ENCODE measurements around the gene ASPSCR1. TPM values are rescaled to one million over a fixed set of nuclear protein-coding genes. Genes with fewer than 3 reads are reported as not detected.

The ASPSCR1 gene
- total and polyA plus RNA-seq, 2 of the 8 experiments (the other 6 are each of a cell fraction or from before 2014, with no cell fraction given) = 33.3 to 43.7 TPM

- Histone ChIP-seq H3K4me2 (ENCODE audit: insufficient read depth in 1 of 2, low read depth in 2 of 2, low read length in 2 of 2) (peak overlapping the region in 1 of 2 experiments; percentile 66; a peak in 1 of 4 replicates), H4K8ac (ENCODE audit: extremely low read depth, insufficient read depth, low read length) (no peak overlapping the region; the same call in 1 of the 2 replicates), H3K18ac (ENCODE audit: extremely low read depth, low read length) (no peak overlapping the region), H2BK12ac (ENCODE audit: low read depth, low read length) (no peak overlapping the region), H4K5ac (ENCODE audit: insufficient read length, low read depth, low read length) (no peak overlapping the region), H3K4me1 (replicated peaks in 1 of 4; ENCODE audit: control insufficient read depth in 3 of 4, insufficient read depth in 4 of 4, low read length in 3 of 4) (peaks cover 0 to 4% (median 1%) of the 10 kb centered on the region in 4 experiments; a peak in 3 of 7 replicates), H4K20me1 (replicated peaks in 1 of 2; ENCODE audit: control insufficient read depth in 1 of 2, insufficient read depth in 2 of 2, low read length in 2 of 2) (peaks cover 7 to 17% of the 10 kb centered on the region in 2 experiments), H3K14ac (ENCODE audit: insufficient read length) (no peak overlapping the region), H3K4ac (replicated peaks; ENCODE audit: insufficient read length, low read depth, low read length) (no peak overlapping the region), H2AFZ (ENCODE audit: low read length) (no peak overlapping the region), H2AK5ac (ENCODE audit: low read depth, low read length) (no peak overlapping the region), H2BK120ac (replicated peaks; ENCODE audit: low read depth, low read length) (no peak overlapping the region), H3K23me2 (ENCODE audit: low read depth, low read length) (no peaks in the 10 kb centered on the region; the same call in 1 of the 2 replicates), H3K27me3 (replicated peaks in 1 of 4; ENCODE audit: control insufficient read depth in 3 of 4, extremely low read depth in 1 of 4, insufficient read depth in 3 of 4, low read length in 3 of 4) (peaks cover 0 to 3% (median 0%) of the 10 kb centered on the region in 4 experiments; a peak in 1 of 7 replicates), H3K23ac (ENCODE audit: insufficient read length) (no peak overlapping the region), H2BK20ac (ENCODE audit: low read length) (no peak overlapping the region), H2BK5ac (ENCODE audit: low read depth, low read length) (no peak overlapping the region; the same call in 1 of the 2 replicates), H3K79me1 (ENCODE audit: low read depth, low read length) (no peaks in the 10 kb centered on the region), H3K9ac (replicated peaks in 1 of 4; ENCODE audit: extremely low read depth in 1 of 4, low read depth in 3 of 4, low read length in 3 of 4) (no peak overlapping the region), H4K91ac (replicated peaks; ENCODE audit: insufficient read length, low read length) (no peak overlapping the region), H3K79me2 (ENCODE audit: control insufficient read depth in 1 of 2, insufficient read depth in 2 of 2, low read length in 2 of 2) (no peaks in the 10 kb centered on the region; a peak in 1 of 4 replicates), H3K9me3 (ENCODE audit: insufficient read depth in 2 of 2, low read depth in 1 of 2, low read length in 1 of 2) (no peaks in the 10 kb centered on the region), H3K27ac (ENCODE audit: low read depth, low read length) (no peak overlapping the region), H3K4me3 (ENCODE audit: extremely low read depth in 1 of 4, insufficient read depth in 2 of 4, low read depth in 3 of 4, low read length in 4 of 4) (peak overlapping the region in 1 of 4 experiments; percentile 91; a peak in 1 of 8 replicates), H2BK15ac (ENCODE audit: low read length) (no peak overlapping the region), H3K56ac (replicated peaks; ENCODE audit: insufficient read length, low read depth, low read length) (no peak overlapping the region), H3K36me3 (ENCODE audit: control insufficient read depth in 2 of 4, insufficient read depth in 4 of 4, low read length in 3 of 4) (peaks cover 0 to 25% (median 10%) of the 10 kb centered on the region in 4 experiments; a peak in 5 of 8 replicates)
- WGBS, 2 experiments (ENCODE audit: extremely low coverage in 1 of 2, insufficient coverage in 1 of 2, insufficient read length in 1 of 2, insufficient replicate concordance in 2 of 2, low coverage in 1 of 2, low lambda C conversion rate in 2 of 2, missing lambda C conversion rate in 1 of 2) = 92% methylated on average over 38 of the region's 38 CpGs; no CpG with 5 or more reads in 1 of the 2 experiments
- ChIA-PET POLR2A (ENCODE audit: partially characterized antibody) (interaction anchor here (0.7 to 14.6 kb wide), 7 partner anchors 9 to 126 kb away, joined by 3 to 150 read pairs (median 3); partner anchors contain the start of genes MAFG, PCYT2 and SIRT7), CTCF (ENCODE audit: partially characterized antibody) (interaction anchor here (1.4 to 2.0 kb wide), 2 partner anchors 46 to 66 kb away, joined by 3 to 8 read pairs; no protein-coding TSS in a partner anchor)
- FAIRE-seq (no peak), DNase-seq (ENCODE audit: low read depth in 1 of 2, low spot score in 2 of 2) (no peak)
- TF ChIP-seq ASH2L (IDR thresholded peaks at IDR 0.05; ENCODE audit: low read length) (no peak), TCF12 (IDR thresholded peaks at IDR 0.05; ENCODE audit: low read depth, low read length) (no peak), NRF1 (IDR thresholded peaks at IDR 0.05; ENCODE audit: low read depth, low read length) (no peak), RAD21 (IDR thresholded peaks at IDR 0.05 in 1 of 2, conservative IDR thresholded peaks at IDR 0.05 in 1 of 2; ENCODE audit: low read depth in 2 of 2, low read length in 2 of 2) (no peak), KDM4A (IDR thresholded peaks at IDR 0.05; ENCODE audit: low read depth, low read length, severe bottlenecking) (no peak), CBX8 (IDR thresholded peaks at IDR 0.05; ENCODE audit: borderline replicate concordance, low read depth, low read length) (no peak), POLR2A (IDR thresholded peaks at IDR 0.05; ENCODE audit: control extremely low read depth in 1 of 2, low read depth in 2 of 2, low read length in 2 of 2) (no peak), NANOG (IDR thresholded peaks at IDR 0.05; ENCODE audit: insufficient read depth, low read depth, low read length, poor library complexity, severe bottlenecking) (no peak), SAP30 (IDR thresholded peaks at IDR 0.05; ENCODE audit: insufficient read depth, insufficient replicate concordance, low read length) (no peak), SRF (IDR thresholded peaks at IDR 0.05; ENCODE audit: low read depth, low read length) (no peak)
Observed at GRCh38 chr17:81934850-81935708, 42.4 kb upstream of the ASPSCR1 start.
